Esophagus muscularis mucosa (tissue), 3 donors: ENCODE data around the gene ESRRB.

Experiments
- CTCF ChIP-seq, 3 experiments: fragments of 200-600 bp in 2 of 3; fragments of 450-650 bp in 1 of 3; sonication (generic) in 2 of 3; IDR thresholded peaks; one replicate each; pipeline ENCODE4 v1.5.1; 2017 to 2019; ENCODE audit warnings: antibody characterized with exemption in 3 of 3, mild to moderate bottlenecking in 2 of 3, moderate library complexity in 1 of 3
- POLR2AphosphoS5 ChIP-seq, 2 donors: sonication (generic); formaldehyde crosslinking; IDR thresholded peaks; one replicate each; pipeline ENCODE4 v1.6.1; 2017; ENCODE audit warnings: antibody characterized with exemption in 2 of 2

GRCh38 chr14:76516884-76517283, 140.9 kb downstream of the ESRRB start:
- no peak for TF ChIP-seq CTCF (IDR thresholded peaks at IDR 0.05)
- no peak for TF ChIP-seq POLR2AphosphoS5 (IDR thresholded peaks at IDR 0.05)
